ENCODE measurements around the gene CSNK1E.
A peak's percentile ranks its signal among the peaks of the same experiment; 100 is the strongest.
"Not testable (repeated sequence)": the region's sequence is repeated elsewhere in the genome, so short reads cannot be mapped to it uniquely, and the experiment has no call there.

Gene CSNK1E

DNA sequence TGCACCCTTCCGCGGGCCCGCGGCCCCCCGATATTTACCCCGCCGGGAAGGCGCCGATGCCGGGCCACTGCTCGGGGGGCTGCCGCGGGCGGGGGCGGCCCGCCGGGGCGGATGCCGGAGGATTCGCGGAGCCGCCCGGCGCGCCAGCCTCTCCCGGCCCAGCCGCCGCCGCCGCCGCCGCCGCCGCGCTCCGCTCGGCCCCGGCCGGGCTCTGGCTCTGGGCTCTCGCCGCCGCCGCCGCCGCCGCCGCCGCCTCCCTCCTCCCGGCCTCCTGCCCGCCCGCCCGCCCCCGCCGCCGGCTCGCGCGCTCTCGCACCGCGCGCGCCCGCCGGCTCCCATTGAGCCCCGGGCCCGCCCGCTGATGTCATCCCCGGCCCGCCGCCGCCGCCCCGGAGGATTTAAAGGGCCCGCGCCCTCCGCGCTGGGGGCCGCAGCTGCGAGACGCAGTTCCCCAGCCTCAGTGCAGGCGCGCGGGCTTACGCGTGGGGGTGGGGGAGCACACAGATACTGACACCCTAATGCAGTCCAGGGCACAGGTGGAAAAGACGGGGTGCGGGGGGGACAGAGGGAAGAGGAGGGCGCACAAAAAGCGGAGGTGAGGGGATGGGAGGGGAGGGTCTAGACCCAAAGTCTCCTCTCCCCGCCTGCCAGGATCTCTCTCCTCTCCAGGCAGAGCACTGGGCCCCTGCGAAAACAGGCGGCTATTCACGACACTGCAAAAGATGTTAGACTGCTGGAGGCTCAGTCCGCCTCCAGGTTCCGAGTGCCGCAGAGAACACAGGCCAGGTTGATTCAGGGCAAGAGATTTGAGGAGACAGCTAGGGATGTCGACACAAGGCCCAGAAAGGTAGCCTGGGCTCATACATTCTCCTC is at the start of gene CSNK1E:
TSS of gene CSNK1E (minus strand) at position 312 of the 873 bp plus-strand sequence. CDS start 3,276 bp downstream, outside the sequence.
- Histone ChIP-seq H3K9me3 (ENCODE audit: control insufficient read depth in 2 of 2, low read length in 2 of 2) (no peaks in the 10 kb centered on the region), H3K9ac (ENCODE audit: low read length in 2 of 2) (peak within 1 kb of the TSS; percentile 94 to 97), H3K27me3 (ENCODE audit: control insufficient read depth in 1 of 2, insufficient read depth in 2 of 2, low read length in 2 of 2) (no peaks in the 10 kb centered on the region), H3K36me3 (ENCODE audit: control insufficient read depth in 2 of 2, insufficient read depth in 2 of 2, low read length in 2 of 2) (peaks cover 3% of the 10 kb centered on the region in 2 donors), H3K27ac (ENCODE audit: low read length) (peak within 1 kb of the TSS; percentile 94), H3K4me1 (ENCODE audit: control insufficient read depth, insufficient read depth, low read length) (peaks cover 43% of the 10 kb centered on the region), H3K4me3 (ENCODE audit: low read length in 2 of 2) (peak within 1 kb of the TSS; percentile 81 to 96)

DNA sequence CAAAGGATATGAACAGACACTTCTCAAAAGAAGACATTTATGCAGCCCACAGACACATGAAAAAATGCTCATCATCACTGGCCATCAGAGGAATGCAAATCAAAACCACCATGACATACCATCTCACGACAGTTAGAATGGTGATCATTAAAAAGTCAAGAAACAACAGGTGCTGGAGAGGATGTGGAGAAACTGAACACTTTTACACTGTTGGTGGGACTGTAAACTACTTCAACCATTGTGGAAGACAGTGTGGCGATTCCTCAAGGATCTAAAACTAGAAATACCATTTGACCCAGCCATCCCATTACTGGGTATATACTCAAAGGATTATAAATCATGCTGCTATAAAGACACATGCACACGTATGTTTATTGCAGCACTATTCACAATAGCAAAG is 48.6 kb upstream of the CSNK1E start:
- not testable (repeated sequence) for H3K27ac ChIP-seq (ENCODE audit: low read length); H3K9ac ChIP-seq (ENCODE audit: low read length in 2 of 2)

DNA sequence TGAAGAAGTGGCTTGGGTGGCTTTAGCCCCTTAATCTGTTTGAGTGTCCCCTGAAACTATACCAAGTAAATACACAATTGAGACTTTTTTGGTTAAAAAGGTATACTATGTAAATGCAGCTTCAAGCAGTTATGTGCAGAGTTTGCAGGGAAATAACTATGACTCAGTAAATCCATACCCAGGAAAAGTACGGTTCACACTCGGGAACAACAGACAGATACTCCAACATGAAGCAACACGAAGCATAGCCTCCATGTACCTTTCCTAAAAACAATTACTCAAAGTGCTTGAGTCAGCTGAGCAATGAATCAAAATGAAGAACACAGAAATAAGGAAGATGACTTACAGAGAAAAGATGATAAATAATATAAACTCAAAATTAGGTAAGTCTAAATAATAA is 47.9 kb upstream of the CSNK1E start:
- not testable (repeated sequence) for H3K4me3 ChIP-seq (ENCODE audit: low read length in 2 of 2); H3K9ac ChIP-seq (ENCODE audit: low read length in 2 of 2); H3K4me1 ChIP-seq (ENCODE audit: control insufficient read depth, insufficient read depth, low read length); H3K27ac ChIP-seq (ENCODE audit: low read length); H3K27me3 ChIP-seq (ENCODE audit: control insufficient read depth in 1 of 2, insufficient read depth in 2 of 2, low read length in 2 of 2); H3K36me3 ChIP-seq (ENCODE audit: control insufficient read depth in 2 of 2, insufficient read depth in 2 of 2, low read length in 2 of 2); H3K9me3 ChIP-seq (ENCODE audit: control insufficient read depth in 2 of 2, low read length in 2 of 2)

More for the DNA sequence above, 48.6 kb upstream of the CSNK1E start:
- not testable (repeated sequence) for H3K9me3 ChIP-seq (ENCODE audit: control insufficient read depth in 2 of 2, low read length in 2 of 2); H3K4me1 ChIP-seq (ENCODE audit: control insufficient read depth, insufficient read depth, low read length); H3K27me3 ChIP-seq (ENCODE audit: control insufficient read depth in 1 of 2, insufficient read depth in 2 of 2, low read length in 2 of 2); H3K36me3 ChIP-seq (ENCODE audit: control insufficient read depth in 2 of 2, insufficient read depth in 2 of 2, low read length in 2 of 2); H3K4me3 ChIP-seq (ENCODE audit: low read length in 2 of 2)

DNA sequence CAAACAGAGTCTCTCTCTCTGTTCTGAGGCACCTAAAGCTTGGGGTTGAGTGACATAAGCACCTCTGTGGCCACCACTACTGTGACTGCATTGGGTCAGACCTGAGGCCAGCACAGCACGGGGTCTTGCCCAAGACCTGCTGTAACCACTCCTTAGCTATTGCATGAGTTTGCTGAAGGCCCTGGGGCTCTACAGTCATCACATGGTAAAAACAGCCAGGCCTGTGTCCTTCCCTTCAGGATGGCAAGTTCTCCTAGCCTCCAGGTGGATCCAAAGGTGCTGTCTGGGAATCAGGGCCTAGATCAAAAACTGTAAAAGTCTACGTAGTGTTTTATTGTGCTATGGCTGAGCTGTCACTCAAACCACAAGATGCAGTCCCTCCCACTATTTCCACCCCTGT is 43.3 kb upstream of the CSNK1E start:
- not testable (repeated sequence) for H3K4me1 ChIP-seq (ENCODE audit: control insufficient read depth, insufficient read depth, low read length); H3K36me3 ChIP-seq (ENCODE audit: control insufficient read depth in 2 of 2, insufficient read depth in 2 of 2, low read length in 2 of 2); H3K27me3 ChIP-seq (ENCODE audit: control insufficient read depth in 1 of 2, insufficient read depth in 2 of 2, low read length in 2 of 2); H3K9me3 ChIP-seq (ENCODE audit: control insufficient read depth in 2 of 2, low read length in 2 of 2); H3K9ac ChIP-seq (ENCODE audit: low read length in 2 of 2); H3K27ac ChIP-seq (ENCODE audit: low read length); H3K4me3 ChIP-seq (ENCODE audit: low read length in 2 of 2)

DNA sequence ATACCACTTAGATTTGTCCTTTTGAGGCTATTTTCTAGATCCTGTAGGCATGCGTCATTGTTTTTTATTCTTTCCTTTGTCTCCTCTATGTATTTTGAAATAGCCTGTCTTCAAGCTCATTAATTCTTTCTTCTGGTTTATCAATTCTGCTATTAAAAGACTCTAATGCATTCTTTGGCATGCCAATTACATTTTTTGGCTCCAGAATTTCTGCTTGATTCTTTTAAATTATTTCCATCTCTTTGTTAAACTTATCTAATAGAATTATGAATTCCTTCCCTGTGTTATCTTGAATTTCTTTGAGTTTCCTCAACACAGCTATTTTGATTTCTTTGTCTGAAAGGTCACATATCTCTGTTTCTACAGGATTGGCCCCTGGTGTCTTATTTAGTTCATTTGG is 42.6 kb upstream of the CSNK1E start:
- not testable (repeated sequence) for H3K27ac ChIP-seq (ENCODE audit: low read length); H3K27me3 ChIP-seq (ENCODE audit: control insufficient read depth in 1 of 2, insufficient read depth in 2 of 2, low read length in 2 of 2); H3K4me1 ChIP-seq (ENCODE audit: control insufficient read depth, insufficient read depth, low read length); H3K9ac ChIP-seq (ENCODE audit: low read length in 2 of 2); H3K9me3 ChIP-seq (ENCODE audit: control insufficient read depth in 2 of 2, low read length in 2 of 2); H3K4me3 ChIP-seq (ENCODE audit: low read length in 2 of 2); H3K36me3 ChIP-seq (ENCODE audit: control insufficient read depth in 2 of 2, insufficient read depth in 2 of 2, low read length in 2 of 2)

DNA sequence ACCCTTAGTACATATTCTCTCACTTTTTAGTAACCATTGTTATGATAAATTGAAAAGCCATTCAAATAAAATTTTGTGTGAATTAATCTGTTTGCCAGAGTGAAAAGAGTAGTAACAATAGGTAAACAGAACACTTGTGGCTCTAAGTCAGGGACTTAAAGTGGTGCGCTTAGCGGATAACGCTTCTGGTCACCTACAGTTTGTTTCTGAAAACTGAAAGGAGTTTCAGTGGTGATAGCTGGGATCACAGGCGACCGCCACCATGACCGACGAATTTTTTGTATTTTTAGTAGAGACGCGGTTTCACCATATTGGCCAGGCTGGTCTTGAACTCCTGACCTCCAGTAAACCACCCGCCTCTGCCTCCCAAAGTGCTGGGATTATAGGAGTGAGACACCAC is 40.7 kb upstream of the CSNK1E start:
- not testable (repeated sequence) for H3K36me3 ChIP-seq (ENCODE audit: control insufficient read depth in 2 of 2, insufficient read depth in 2 of 2, low read length in 2 of 2); H3K9ac ChIP-seq (ENCODE audit: low read length in 2 of 2); H3K27ac ChIP-seq (ENCODE audit: low read length); H3K9me3 ChIP-seq (ENCODE audit: control insufficient read depth in 2 of 2, low read length in 2 of 2); H3K27me3 ChIP-seq (ENCODE audit: control insufficient read depth in 1 of 2, insufficient read depth in 2 of 2, low read length in 2 of 2); H3K4me3 ChIP-seq (ENCODE audit: low read length in 2 of 2); H3K4me1 ChIP-seq (ENCODE audit: control insufficient read depth, insufficient read depth, low read length)

DNA sequence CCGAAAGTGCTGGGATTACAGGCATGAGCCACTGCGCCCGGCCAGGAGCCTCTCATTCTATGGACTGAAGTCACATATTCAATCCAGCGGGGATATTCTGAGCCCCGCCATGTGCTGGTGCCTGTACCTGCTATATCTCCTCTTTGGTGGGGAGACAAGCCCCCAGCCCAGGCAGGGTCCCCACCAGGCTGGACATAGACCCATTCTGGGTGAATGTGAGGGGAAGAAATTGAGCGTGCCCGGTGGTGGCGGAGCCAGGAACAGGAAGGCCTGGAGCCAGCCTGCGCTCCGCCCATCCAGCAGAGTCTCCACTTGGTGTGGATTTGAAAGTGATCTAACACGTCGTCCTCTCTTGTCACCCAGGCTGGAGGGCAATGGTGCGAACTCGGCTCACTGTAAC is 38.0 kb upstream of the CSNK1E start:
- Histone ChIP-seq H3K36me3 (ENCODE audit: control insufficient read depth in 2 of 2, insufficient read depth in 2 of 2, low read length in 2 of 2) (no peaks in the 10 kb centered on the region), H3K4me3 (ENCODE audit: low read length in 2 of 2) (no peak overlapping the region), H3K27ac (ENCODE audit: low read length) (no peak overlapping the region), H3K9ac (ENCODE audit: low read length in 2 of 2) (no peak overlapping the region), H3K27me3 (ENCODE audit: control insufficient read depth in 1 of 2, insufficient read depth in 2 of 2, low read length in 2 of 2) (no peaks in the 10 kb centered on the region), H3K4me1 (ENCODE audit: control insufficient read depth, insufficient read depth, low read length) (peaks cover 5% of the 10 kb centered on the region), H3K9me3 (ENCODE audit: control insufficient read depth in 2 of 2, low read length in 2 of 2) (no peaks in the 10 kb centered on the region)

DNA sequence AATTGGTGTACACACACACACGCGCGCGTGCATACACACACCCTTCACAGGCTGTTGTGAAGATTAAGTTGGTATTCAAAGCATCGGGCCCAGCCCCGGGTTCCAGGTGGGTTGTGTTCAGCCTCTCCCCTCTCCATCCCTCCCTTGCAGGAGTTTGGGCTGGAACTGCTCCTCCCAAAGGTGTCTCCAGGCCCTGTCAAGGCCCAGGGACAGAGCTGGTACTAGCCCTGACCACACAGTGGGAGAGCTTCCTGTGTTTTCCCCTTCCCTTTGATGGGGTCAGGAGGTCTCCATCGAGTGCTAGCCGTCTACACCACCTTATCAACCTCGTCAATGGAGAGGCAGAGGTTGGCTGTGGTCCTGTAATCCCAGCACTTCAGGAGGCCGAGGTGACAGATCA is 36.5 kb upstream of the CSNK1E start:
- Histone ChIP-seq H3K4me3 (ENCODE audit: low read length in 2 of 2) (no peak overlapping the region), H3K27me3 (ENCODE audit: control insufficient read depth in 1 of 2, insufficient read depth in 2 of 2, low read length in 2 of 2) (no peaks in the 10 kb centered on the region), H3K9ac (ENCODE audit: low read length in 2 of 2) (no peak overlapping the region), H3K27ac (ENCODE audit: low read length) (no peak overlapping the region), H3K9me3 (ENCODE audit: control insufficient read depth in 2 of 2, low read length in 2 of 2) (no peaks in the 10 kb centered on the region), H3K36me3 (ENCODE audit: control insufficient read depth in 2 of 2, insufficient read depth in 2 of 2, low read length in 2 of 2) (no peaks in the 10 kb centered on the region), H3K4me1 (ENCODE audit: control insufficient read depth, insufficient read depth, low read length) (peaks cover 5% of the 10 kb centered on the region)

DNA sequence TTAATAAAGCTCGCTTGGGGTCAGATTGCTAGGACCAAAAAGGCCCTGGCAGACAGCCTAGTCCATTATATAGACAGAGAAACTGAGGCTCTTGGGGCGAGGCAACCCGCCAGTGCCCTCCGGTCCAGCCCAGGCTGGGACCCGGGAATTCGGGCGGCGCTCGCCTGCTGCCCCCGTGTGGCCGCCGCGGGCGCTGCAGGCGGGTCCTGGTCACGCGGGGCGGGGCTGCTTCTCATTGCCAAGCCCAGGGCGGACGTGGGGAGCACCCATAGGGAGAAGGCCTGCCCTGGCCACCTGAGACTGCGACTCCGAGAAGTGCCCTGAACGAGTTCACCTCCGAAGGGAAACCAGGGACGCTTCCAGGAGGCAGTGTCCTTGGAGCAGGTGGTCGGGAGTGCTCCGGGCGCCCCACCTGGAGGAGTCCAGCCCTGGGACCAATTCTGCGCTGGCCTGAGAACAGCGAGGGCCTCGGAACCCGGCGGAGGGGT is 36.0 kb upstream of the CSNK1E start:
- H3K4me3 ChIP-seq (ENCODE audit: low read length in 2 of 2) = peak overlapping the region in 1 of 2 donors; percentile 29
- no peak overlapping the region for H3K27ac ChIP-seq (ENCODE audit: low read length)
- H3K9me3 ChIP-seq (ENCODE audit: control insufficient read depth in 2 of 2, low read length in 2 of 2) = no peaks in the 10 kb centered on the region

DNA sequence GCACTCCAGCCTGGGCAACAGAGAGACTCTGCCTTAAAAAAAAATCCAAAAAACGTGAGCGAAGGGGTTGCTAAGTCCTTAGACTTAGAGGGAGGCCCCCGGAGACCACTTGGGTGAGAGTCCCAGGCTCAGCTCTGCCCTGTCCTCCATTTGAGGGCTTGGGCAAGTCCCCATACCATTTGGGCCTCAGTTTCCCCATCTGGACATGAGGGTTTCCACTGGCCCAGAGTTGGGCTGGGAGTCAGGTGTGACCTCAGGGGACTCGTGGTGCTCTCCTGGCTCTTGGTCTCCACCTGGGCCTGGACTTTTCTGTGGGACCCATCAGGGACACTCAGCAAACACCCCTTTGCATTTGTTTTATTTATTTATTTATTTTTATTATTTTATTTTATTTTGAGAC is 35.2 kb upstream of the CSNK1E start:
- peaks cover 5% of the 10 kb centered on the region for H3K4me1 ChIP-seq (ENCODE audit: control insufficient read depth, insufficient read depth, low read length)
- H3K4me3 ChIP-seq (ENCODE audit: low read length in 2 of 2) = no peak overlapping the region
- H3K36me3 ChIP-seq (ENCODE audit: control insufficient read depth in 2 of 2, insufficient read depth in 2 of 2, low read length in 2 of 2) = no peaks in the 10 kb centered on the region
- no peak overlapping the region for H3K27ac ChIP-seq (ENCODE audit: low read length)
- no peaks in the 10 kb centered on the region for H3K27me3 ChIP-seq (ENCODE audit: control insufficient read depth in 1 of 2, insufficient read depth in 2 of 2, low read length in 2 of 2)
- no peak overlapping the region for H3K9ac ChIP-seq (ENCODE audit: low read length in 2 of 2)
- H3K9me3 ChIP-seq (ENCODE audit: control insufficient read depth in 2 of 2, low read length in 2 of 2) = no peaks in the 10 kb centered on the region

More for the DNA sequence above, 36.0 kb upstream of the CSNK1E start:
- Histone ChIP-seq H3K4me1 (ENCODE audit: control insufficient read depth, insufficient read depth, low read length) (peaks cover 5% of the 10 kb centered on the region), H3K27me3 (ENCODE audit: control insufficient read depth in 1 of 2, insufficient read depth in 2 of 2, low read length in 2 of 2) (no peaks in the 10 kb centered on the region), H3K9ac (ENCODE audit: low read length in 2 of 2) (no peak overlapping the region), H3K36me3 (ENCODE audit: control insufficient read depth in 2 of 2, insufficient read depth in 2 of 2, low read length in 2 of 2) (no peaks in the 10 kb centered on the region)
